HG03025 (cell line): ENCODE measurements around the gene HSPA1B.
"Not testable (repeated sequence)": the region's sequence is repeated elsewhere in the genome, so short reads cannot be mapped to it uniquely, and the experiment has no call there.

Experiments used
- ATAC-seq: cut with Tn5 transposase; IDR thresholded peaks from one replicate; pipeline ENCODE4 v1.9.1; 2021; ENCODE audit warnings: mild to moderate bottlenecking, moderate library complexity; ENCODE audit not compliant: unreplicated experiment, low FRiP score

HSPA1B gene

DNA sequence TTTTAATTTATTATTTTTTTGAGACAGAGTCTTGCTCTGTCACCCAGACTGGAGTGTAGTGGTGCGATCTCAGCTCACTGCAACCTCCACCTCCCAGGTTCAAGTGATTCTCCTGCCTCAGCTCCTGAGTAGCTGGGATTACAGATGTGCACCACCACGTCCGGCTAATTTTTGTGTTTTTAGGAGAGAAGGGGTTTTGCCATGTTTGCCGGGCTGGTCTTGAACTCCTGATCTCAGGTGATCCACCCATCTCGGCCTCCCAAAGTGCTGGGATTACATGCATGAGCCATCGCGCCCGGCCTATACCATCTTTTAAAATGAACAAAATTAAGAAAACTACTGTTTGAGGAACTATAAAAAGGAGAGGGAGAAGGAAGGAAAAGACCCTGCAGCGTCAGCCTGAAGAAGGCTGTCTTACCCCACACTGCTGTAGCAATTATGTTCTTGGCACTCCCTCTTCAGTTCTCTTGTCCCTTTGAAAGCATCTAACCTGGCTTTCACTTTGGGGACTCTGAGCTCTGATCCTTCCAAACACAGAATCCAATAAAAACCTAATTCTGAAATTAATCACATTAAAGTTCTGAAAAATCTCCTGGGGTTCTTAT lies 3.8 kb upstream of the HSPA1B start:
- not testable (repeated sequence) for ATAC-seq

DNA sequence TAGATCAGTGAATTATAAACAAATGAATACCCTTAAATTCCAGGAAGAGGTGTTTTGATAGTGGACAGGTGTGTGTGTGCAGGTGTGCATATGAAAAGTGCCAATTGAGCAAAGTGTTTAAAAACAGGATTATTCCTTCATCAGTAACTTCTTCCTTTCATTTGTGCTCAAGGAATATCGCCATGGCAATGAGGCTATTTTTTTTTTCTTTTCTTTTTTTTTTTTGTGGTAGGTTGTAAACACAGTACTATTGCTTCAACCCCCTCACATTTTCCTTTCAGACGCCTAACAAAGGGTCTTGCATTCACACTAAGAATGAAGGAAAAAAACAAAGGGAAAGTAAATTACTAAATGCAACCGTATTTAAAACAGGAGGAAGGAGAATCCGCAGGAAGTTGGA lies 2.0 kb upstream of the HSPA1B start:
- no peak for ATAC-seq

DNA sequence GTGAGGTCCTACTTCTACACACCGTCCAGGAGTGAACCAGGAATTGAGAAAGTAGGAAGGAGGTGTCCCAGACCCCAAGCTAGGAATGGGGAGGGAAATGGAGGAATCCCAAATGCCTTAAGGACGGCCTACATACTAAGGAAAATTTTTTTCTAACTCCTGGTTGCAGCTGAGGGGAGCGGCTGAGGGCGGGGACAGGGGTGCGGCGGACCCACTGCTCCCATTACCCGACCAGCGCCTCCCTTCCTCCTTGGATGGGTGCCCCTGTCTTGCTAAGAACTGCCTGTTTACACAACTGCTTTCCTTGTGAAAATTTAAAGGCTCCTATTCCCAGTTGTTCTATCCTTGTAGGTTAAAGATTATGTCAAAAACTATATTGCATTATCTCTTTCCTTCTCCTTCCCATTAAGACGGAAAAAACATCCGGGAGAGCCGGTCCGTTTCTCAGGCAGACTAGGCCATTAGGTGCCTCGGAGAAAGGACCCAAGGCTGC lies 699 bp upstream of the HSPA1B start:
- no peak for ATAC-seq

DNA sequence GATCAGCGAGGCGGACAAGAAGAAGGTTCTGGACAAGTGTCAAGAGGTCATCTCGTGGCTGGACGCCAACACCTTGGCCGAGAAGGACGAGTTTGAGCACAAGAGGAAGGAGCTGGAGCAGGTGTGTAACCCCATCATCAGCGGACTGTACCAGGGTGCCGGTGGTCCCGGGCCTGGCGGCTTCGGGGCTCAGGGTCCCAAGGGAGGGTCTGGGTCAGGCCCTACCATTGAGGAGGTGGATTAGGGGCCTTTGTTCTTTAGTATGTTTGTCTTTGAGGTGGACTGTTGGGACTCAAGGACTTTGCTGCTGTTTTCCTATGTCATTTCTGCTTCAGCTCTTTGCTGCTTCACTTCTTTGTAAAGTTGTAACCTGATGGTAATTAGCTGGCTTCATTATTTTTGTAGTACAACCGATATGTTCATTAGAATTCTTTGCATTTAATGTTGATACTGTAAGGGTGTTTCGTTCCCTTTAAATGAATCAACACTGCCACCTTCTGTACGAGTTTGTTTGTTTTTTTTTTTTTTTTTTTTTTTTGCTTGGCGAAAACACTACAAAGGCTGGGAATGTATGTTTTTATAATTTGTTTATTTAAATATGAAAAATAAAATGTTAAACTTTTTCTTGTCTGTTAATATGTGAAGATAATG lies 2.2 kb downstream of the HSPA1B start:
- ATAC-seq: no peak

DNA sequence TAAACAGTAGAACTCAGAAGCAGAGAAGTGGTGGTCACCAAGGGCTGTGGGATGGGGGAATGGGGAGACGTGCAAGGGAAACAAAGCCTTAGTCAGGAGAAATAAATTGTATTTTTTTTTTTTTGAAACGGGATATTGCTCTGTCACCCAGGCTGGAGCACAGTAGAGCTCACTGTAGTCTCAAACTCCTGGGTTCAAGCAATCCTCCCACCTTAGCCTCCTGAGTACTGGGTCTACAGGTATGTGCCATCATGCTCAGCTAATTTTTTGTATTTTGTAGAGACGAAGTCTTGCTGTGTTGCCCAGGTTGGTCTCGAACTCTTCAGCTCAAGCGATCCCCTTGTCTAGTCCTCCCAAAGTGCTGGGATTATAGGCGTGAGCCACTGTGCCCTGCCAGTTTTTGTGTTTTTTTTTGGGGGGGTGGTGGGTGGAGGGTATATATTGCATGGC lies 3.4 kb downstream of the HSPA1B start:
- no peak for ATAC-seq

DNA sequence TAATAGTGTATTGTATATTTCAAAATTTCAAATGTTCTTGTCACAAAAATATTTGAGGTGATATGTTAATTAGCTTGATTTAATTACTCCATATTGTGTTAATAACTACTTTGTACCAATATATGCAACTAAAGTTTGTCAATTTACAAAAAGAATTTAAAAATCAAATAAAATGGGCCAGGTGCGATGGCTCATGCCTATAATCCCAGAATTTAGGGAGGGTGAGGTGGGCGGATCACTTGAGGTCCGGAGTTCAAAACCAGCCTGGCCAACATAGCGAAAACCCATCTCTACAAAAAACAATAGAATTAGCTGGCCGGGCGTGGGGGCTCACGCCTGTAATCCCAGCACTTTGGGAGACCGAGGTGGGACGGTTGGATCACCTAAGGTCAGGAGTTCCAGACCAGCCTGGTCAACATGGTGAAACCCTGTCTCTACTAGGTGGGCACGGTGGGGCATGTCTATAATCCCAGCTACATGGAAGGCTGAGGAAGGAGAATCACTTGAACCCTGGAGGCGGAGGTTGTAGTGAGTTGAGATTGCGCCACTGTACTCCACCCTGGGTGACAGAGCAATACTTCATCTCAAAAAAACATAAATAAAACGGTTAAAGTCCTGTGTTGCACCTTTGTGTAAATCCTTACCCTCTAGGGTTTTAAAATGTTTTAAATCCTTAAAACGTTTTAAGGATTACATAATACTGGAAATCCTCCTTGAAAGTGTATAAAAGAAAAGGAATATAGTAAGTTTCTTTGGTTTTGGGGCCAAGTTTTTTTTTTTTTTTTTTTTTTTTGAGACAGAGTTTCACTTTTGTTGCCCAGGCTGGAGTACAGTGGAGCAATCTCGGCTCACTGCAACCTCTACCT lies 4.0 kb downstream of the HSPA1B start:
- ATAC-seq: no peak

DNA sequence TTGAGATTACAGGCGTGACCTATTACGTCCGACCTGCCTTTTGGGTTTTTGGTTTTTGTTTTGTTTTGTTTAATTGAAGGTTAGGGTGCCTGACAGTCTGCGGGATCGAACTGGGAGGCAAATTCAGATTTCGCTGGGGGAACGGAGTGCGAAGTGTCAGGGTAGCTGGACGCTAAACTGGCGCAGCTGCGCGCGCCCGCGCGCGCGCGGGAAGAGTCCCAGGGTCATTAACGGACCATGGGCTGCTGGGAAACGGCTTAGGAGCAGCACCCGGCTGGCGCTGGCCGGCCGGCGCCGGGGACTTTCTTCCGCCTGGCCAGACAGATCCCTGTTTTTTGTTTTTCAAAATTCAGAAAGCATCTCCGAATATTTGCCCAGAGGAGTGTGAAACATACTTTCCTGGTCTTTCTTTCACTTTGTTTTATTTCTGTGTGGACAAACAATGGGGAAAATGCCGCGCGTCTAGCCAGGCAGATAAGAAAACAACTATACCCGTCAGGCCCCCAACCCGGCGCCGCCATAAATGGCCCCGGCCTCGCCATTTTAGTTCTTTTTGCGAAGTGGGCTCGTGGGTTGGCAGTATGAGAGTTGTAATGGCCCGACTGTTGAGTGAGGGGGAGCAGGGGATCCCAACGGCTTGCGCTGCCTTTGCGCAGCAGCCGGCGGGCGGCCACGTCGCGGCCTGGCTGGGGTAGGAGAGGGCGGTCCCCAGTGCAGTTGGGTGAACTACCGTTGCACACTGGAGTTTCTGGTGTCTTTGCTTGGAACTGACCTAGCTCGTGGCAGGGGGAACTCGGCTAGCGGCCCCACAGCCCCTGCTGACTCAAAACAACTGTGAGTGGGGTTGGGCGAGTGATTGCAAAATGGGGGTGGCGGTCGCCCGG lies 7.1 kb downstream of the HSPA1B start:
- no peak for ATAC-seq

DNA sequence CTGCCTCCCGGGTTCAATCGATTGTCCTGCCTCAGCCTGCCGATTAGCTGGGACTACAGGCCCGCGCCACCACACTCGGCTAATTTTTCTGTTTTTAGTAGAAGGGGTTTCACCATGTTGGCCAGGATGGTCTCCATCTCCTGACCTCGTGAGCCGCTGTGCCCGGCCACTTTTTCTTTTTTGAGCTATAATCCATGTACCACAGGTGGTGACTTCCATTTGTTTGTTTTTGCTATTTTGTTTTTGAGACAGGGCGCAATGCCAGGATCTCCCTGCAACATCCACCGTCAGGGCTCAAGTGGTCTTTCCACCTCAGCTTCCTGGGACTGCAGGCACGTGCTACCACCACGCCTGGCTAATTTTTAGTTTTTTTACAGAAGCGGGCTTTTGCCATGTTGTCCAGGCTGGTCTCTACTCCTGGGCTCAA lies 8.5 kb downstream of the HSPA1B start:
- ATAC-seq: no peak

DNA sequence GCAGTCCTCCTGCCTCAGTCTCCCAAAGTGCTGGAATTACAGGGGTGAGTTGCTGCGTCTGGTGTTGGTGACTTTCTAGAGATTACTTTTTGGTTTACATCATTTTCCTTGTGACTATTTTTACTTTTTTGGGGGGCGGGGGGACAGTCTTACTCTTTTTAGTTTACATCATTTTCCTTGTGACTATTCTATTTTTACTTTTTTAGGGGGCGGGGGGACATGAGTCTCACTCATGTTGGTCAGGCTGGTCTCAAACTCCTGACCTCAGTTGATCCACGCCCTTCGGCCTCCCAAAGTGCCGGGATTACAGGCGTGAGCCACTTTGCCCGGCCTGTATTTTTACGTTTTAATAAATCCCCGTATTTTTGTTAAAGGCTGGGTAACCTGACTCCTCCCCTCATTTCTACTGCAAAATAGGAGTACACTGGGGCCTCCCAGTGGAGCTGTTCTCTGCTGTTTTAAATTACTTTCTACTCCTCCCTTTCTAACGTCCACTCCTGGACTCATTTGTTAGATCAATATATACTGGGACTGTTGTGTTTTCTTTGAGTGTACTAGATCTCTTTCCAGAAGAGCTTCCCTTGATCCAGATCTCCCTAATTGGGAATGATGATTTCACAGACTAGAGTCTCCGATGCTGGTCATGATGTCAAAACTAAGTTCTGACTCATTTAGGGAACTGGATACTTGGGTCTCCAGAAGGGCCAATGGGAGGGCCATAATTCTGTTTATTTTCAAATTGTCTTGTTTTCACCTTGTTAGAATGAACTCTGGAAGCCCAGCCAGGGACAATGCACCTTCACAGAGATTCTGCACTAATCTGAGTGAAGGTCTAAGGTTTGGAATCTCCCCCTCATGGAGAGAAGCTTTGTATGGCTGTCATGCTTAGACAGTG lies 9.2 kb downstream of the HSPA1B start:
- ATAC-seq: no peak

DNA sequence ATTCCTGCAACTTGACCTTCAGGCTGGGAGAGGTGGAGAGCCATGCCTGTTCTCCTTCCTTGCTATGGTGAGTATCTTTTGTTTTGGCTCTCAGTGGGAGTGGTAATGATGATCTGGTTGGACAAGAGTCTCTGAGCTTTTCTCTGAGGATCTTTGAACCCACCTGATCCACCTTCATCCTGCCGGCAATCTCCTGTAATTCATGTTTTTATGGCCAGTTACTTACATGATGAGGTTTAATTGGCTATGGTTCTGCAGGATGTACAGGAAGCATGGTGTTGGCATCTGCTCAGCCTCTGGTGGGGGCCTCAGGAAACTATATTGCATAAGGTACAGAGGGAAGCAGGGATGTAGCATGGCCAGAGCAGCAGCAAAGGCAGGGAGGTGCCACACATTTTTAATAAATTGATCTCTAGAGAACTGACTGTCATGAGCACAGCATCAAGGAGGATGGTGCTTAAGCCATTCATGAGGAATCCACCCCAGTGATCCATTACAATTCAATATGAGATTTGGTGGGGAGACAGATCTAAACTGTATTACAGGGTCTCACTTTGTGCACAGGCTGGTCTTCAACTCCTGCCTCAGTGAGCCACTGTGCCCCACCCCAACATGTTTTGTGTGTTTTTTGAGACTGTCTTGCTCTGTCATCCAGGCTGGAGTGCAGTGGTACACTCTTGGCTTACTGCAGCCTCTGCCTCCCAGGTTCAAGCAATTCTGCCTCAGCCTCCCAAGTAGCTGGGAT lies 10.0 kb downstream of the HSPA1B start:
- no peak for ATAC-seq

DNA sequence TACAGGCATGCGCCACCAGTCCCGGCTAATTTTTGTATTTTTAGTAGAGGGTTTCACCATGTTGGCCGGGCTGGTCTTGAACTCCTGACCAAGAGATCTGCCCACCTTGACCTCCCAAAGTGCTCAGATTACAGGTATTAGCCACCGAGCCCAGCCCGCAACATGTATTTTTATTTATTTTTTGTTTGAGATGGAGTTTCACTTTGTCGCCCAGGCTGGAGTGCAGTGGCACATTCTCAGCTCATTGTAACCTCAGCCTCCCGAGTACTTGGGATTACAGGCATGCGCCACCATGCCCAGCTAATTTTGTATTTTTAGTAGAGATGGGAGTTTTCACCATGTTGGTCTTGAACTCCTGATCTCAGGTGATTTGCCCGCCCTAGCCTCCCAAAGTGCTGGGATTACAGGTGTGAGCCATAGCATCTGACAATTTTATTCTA lies 10.6 kb downstream of the HSPA1B start:
- ATAC-seq: not testable (repeated sequence)

DNA sequence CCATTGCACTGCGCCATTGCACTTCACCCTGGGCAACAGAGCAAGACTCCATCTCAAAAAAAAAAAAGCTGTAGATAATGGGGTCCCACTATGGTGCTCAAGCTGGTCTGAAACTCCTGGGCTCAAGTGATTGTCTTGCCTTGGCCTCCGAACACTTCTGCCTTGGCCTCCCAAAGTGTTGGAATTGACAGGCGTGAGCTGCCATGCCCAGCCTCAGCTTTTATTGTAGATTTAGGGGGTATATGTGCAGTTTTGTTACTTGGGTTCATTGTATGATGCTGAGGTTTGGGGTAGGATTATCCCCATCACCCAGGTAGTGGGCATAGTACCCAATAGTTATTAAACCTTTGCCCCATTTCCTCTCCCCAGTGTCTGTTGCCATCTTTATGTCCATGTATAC lies 11.4 kb downstream of the HSPA1B start:
- ATAC-seq: no peak

DNA sequence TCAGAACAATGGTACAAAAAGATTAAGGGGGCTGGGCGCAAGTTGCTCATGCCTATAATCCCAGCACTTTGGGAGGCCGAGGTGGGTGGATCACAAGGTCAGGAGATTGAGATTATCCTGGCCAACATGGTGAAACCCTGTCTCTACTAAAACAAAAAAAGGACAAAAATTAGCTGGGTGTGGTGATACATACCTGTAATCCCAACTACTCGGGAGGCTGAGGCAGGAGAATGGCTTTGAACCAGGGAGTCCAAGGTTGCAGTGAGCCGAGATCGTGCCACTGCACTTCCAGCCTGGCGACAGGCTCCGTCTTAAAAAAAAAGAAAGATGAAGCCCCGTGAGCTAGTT lies 12.2 kb downstream of the HSPA1B start:
- not testable (repeated sequence) for ATAC-seq

DNA sequence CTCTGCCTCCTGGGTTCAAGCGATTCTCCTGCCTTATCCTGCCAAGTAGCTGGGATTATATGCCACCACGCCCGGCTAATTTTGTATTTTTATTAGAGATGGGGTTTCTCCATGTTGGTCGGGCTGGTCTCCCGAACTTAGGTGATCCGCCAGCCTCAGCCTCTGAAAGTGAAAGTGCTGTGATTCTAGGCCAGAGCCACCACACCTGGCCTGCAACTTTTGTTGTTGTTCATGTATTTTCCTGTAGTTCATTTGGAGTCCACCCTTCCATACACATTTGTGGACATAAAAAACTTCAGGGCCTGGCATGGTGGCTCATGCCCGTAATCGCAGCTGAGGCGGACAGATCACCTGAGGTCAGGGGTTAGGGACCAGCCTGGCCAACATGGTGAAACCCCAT lies 14.5 kb downstream of the HSPA1B start:
- ATAC-seq: no peak

DNA sequence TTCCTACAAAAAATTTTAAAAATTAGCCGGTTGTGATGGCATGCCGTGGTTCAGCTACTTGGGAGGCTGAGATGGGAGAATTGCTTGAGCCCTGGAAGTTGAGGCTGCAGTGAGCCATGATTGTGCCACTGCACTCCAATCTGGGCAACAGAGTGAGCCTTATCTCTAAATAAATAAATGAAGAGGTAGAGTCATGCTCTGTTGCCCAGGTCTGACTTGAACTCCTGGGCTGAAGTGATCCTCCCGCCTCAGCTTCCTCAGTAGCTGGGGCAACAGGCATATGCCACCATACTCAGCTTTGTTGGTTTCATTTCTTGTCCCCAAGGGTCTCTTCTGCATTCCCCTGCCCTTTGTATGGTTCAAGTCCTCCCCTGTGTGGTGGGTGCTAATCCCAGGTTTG lies 17.0 kb downstream of the HSPA1B start:
- no peak for ATAC-seq

DNA sequence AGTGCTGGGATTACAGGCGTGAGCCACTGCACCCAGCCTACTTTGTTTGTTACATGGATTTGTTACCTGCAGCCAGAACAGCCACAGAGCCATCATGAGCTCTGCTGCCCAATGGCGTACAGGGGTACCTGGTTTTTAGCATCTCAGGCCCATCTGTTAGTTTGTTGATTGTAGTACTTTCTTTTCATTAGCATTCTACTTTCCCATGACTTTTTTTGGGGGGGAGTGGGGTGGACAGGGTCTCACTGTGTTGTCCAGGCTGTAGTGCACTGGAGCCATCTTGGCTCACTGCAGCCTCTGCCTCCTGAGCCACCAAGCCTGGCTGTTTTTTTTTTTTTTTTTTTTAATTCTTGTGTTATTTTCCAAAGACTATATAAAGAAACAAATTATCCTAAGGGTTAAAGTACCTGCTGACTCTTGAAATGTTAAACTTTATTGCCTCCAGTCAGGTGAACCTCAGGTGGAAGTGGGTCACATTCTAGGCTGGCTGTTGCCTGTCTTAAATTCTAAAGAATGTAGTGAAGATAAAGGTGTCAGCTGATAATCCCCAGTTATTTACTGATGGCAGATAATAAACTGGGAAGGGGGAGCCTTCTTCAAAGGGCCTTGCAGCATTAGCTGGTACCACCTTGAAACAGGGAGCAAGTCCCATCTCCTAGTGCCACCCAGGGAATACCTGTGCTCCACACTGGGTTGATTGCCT lies 19.9 kb downstream of the HSPA1B start:
- no peak for ATAC-seq

DNA sequence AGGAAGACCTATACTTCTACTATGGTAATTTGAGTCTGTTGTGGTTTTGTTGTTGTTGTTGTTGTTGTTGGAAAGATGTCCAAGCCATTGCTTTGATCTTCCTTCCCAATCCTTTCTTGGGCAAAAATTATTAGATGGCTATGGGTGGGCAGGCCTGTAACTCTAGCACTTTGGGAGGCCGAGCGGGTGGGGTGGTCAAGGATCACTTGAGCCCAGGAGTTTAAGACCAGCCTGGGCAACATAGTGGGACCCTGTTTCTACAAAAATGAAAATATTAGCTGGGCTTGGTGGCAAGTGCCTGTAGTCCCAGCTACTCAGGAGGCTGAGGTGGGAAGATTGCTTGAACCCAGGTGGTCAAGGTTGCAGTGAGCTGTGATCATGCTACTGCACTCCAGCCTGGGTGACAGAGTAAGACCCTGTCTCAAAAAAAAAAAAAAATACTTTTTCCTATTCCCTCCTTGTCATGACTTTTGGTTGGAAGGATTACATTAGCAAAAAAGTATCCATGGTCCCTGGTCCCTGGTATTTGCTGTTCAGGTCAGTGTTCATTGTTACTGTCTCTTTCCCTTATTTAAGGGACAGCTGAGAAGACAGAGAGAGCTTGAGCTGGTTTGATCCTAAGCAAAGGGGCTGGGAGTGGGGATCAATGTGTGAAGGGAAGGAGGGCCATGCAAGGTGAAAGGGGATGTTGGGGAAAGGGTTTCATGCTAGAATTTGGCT lies 23.4 kb downstream of the HSPA1B start:
- ATAC-seq: no peak

DNA sequence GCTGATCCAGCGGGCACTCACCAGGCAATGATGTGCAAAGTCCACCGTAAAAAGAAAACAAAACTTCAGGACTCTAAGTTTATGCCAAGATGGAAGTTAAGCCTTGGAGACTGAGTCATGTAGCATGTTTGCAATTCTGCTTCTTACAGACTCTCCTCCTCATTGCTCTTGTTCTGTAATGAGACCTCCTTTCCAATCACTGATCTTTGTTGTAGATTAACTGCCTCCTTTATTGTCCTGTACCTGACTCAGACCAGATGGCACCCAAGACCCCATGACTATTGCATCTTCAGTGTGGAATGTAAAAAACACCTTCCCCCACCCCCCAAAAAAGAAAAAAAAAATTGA lies 23.9 kb downstream of the HSPA1B start:
- no peak for ATAC-seq
